ENCODE measurements around the gene CSMD2.

GRCh38 chr1:33670567-33670966 lies 494.5 kb downstream of the CSMD2 start:
- TF ChIP-seq, protein P1, sequence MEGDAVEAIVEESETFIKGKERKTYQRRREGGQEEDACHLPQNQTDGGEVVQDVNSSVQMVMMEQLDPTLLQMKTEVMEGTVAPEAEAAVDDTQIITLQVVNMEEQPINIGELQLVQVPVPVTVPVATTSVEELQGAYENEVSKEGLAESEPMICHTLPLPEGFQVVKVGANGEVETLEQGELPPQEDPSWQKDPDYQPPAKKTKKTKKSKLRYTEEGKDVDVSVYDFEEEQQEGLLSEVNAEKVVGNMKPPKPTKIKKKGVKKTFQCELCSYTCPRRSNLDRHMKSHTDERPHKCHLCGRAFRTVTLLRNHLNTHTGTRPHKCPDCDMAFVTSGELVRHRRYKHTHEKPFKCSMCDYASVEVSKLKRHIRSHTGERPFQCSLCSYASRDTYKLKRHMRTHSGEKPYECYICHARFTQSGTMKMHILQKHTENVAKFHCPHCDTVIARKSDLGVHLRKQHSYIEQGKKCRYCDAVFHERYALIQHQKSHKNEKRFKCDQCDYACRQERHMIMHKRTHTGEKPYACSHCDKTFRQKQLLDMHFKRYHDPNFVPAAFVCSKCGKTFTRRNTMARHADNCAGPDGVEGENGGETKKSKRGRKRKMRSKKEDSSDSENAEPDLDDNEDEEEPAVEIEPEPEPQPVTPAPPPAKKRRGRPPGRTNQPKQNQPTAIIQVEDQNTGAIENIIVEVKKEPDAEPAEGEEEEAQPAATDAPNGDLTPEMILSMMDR (IDR thresholded peaks at IDR 0.05; ENCODE audit: low read depth, low read length), result no peak
- no peak for TF ChIP-seq EZH2phosphoT487 (IDR thresholded peaks at IDR 0.05; ENCODE audit: low read depth)
